PC-3 (cell line): ENCODE results near the gene MIER1. TPM values are rescaled to one million over a fixed set of nuclear protein-coding genes. Genes with fewer than 3 reads are reported as not detected.
A peak's percentile ranks its signal among the peaks of the same experiment; 100 is the strongest.

ENCODE experiments used
- ATAC-seq: fragments of 200-7000 bp; cut with Tn5 transposase; 2 replicates; pipeline ENCODE4 v1.9.1; 2020; ENCODE audit warnings: mild to moderate bottlenecking, moderate library complexity
- BruUV-seq: library from RNA; stranded (reverse); fragments of 400-500 nt; replicated peaks from 2 replicates; lab custom pipeline; 2021; lab: Mats Ljungman, UMichigan
- CTCF ChIA-PET: fragments of 300-600 bp; sonication (Branson Sonifier 250); formaldehyde crosslinking; loops from one replicate; lab custom pipeline; 2022; ENCODE audit warnings: antibody characterized with exemption; lab: Charles Lee
- POLR2A ChIA-PET: fragments of 300-600 bp; sonication (Branson Sonifier 250); formaldehyde crosslinking; loops from one replicate; lab custom pipeline; 2022; ENCODE audit warnings: antibody characterized with exemption; ENCODE audit not compliant: unreplicated experiment; lab: Charles Lee
- DNase-seq: peaks from one replicate; pipeline ENCODE4 v3.0.0-alpha.2; 2015
- H2AFZ ChIP-seq: fragments of 300-600 bp; sonication (generic); 2 replicates; pipeline ENCODE4 v1.6.0; 2016; ENCODE audit warnings: antibody characterized with exemption, low read length
- H3F3A ChIP-seq: fragments of 300-600 bp; sonication (generic); one replicate; pipeline ENCODE4 v1.6.0; 2017; ENCODE audit warnings: antibody characterized with exemption, low read length, control low read depth, mild to moderate bottlenecking; ENCODE audit not compliant: unreplicated experiment
- H3K27ac ChIP-seq: fragments of 300-600 bp; sonication (generic); 2 replicates; pipeline ENCODE4 v1.5.1; 2016; ENCODE audit warnings: mild to moderate bottlenecking, low read length
- H3K27me3 ChIP-seq: fragments of 300-600 bp; sonication (generic); 2 replicates; pipeline ENCODE4 v1.6.1; 2016; ENCODE audit warnings: low read length, mixed read lengths
- H3K36me3 ChIP-seq: fragments of 300-600 bp; sonication (generic); 2 replicates; pipeline ENCODE4 v1.6.1; 2016; ENCODE audit warnings: low read depth, mixed run types, low read length, mixed read lengths
- H3K4me1 ChIP-seq: fragments of 300-600 bp; sonication (generic); 2 replicates; pipeline ENCODE4 v1.5.1; 2016; ENCODE audit warnings: low read length; ENCODE audit not compliant: insufficient read depth
- H3K4me2 ChIP-seq: fragments of 300-600 bp; sonication (generic); 2 replicates; pipeline ENCODE4 v1.6.0; 2016; ENCODE audit warnings: low read length
- H3K4me3 ChIP-seq: fragments of 300-600 bp; sonication (generic); 2 replicates; pipeline ENCODE4 v1.5.1; 2016; ENCODE audit warnings: mild to moderate bottlenecking, low read length, mixed read lengths
- H3K79me2 ChIP-seq: fragments of 300-600 bp; sonication (generic); 2 replicates; pipeline ENCODE4 v1.6.1; 2017; ENCODE audit warnings: low read length, mixed read lengths
- H3K9ac ChIP-seq: fragments of 300-600 bp; sonication (generic); 2 replicates; pipeline ENCODE4 v1.6.0; 2016; ENCODE audit warnings: mild to moderate bottlenecking, low read length
- H3K9me2 ChIP-seq: fragments of 300-600 bp; sonication (generic); replicated peaks from 2 replicates; pipeline ENCODE4 v1.6.1; 2016; ENCODE audit warnings: mixed run types, low read length, mixed read lengths
- H3K9me3 ChIP-seq: fragments of 300-600 bp; sonication (generic); 2 replicates; pipeline ENCODE4 v1.6.1; 2016; ENCODE audit warnings: low read length, mixed read lengths
- H4K20me1 ChIP-seq: fragments of 300-600 bp; sonication (generic); 2 replicates; pipeline ENCODE4 v1.6.1; 2016; ENCODE audit warnings: low read length, mixed read lengths
- CTCF ChIP-seq: fragments of 300-600 bp; sonication (generic); conservative IDR thresholded peaks from 2 replicates; pipeline ENCODE4 v1.5.1; 2017; ENCODE audit warnings: antibody characterized with exemption, low read depth, mild to moderate bottlenecking, low read length
- EZH2 ChIP-seq: fragments of 300-600 bp; sonication (generic); IDR thresholded peaks from one replicate; pipeline ENCODE4 v1.6.1; 2017; ENCODE audit warnings: antibody characterized with exemption, mild to moderate bottlenecking, low read length; ENCODE audit not compliant: unreplicated experiment
- EZH2phosphoT487 ChIP-seq: fragments of 300-600 bp; sonication (generic); IDR thresholded peaks from 2 replicates; pipeline ENCODE4 v1.6.1; 2018; ENCODE audit warnings: mild to moderate bottlenecking, antibody characterized with exemption, low read length, borderline replicate concordance
- intact Hi-C: fragments of 100-400 bp; cut with micrococcal nuclease; formaldehyde crosslinking; loops from 2 replicates; pipeline ENCODE4 v1.9.0; 2023
- total RNA-seq: library from RNA; depleted of rRNA; stranded (reverse); fragments of >200 nt; gene quantifications from 2 replicates; pipeline ENCODE4 v1.2.3, GENCODE V29; 2014

MIER1 gene
- total RNA-seq, 1 experiment from 2014 or later, result 11.8 TPM

GRCh38 chr1:66996018-66996682, 71.4 kb downstream of the MIER1 start:
- peak; percentile 81 for DNase-seq
- peak; percentile 79 for ATAC-seq
- BruUV-seq, result no TSS peak
- Histone ChIP-seq H2AFZ (no peak overlapping the region), H3K9me2 (no peaks in the 10 kb centered on the region), H3K4me1 (no peaks in the 10 kb centered on the region), H3K4me2 (no peak overlapping the region), H3K9me3 (no peaks in the 10 kb centered on the region), H3K27me3 (no peaks in the 10 kb centered on the region), H3K36me3 (no peaks in the 10 kb centered on the region), H3F3A (no peaks in the 10 kb centered on the region), H3K79me2 (no peaks in the 10 kb centered on the region), H3K27ac (no peak overlapping the region), H3K4me3 (no peak overlapping the region), H4K20me1 (no peaks in the 10 kb centered on the region), H3K9ac (no peak overlapping the region)
- ChIA-PET CTCF (interaction anchor here (0.6 to 1.7 kb wide), 2 partner anchors 110 to 153 kb away, joined by 3 to 6 read pairs; no protein-coding TSS in a partner anchor), POLR2A (interaction anchor here (1.0 kb wide), 1 partner anchor 215 kb away, joined by 4 read pairs; no protein-coding TSS in a partner anchor)
- TF ChIP-seq CTCF (peak; percentile 93), EZH2 (no peak)
- intact Hi-C loops, result loop anchor here (1.0 to 5.0 kb wide), 5 partner anchors 56 to 506 kb away; partner anchors contain the start of gene SLC35D1

GRCh38 chr1:66998972-66999371, 74.2 kb downstream of the MIER1 start:
- Histone ChIP-seq H3K36me3 (no peaks in the 10 kb centered on the region), H3K27ac (no peak overlapping the region), H3K4me2 (no peak overlapping the region), H3K9ac (no peak overlapping the region), H3K4me3 (no peak overlapping the region), H3F3A (no peaks in the 10 kb centered on the region), H3K79me2 (no peaks in the 10 kb centered on the region), H3K4me1 (no peaks in the 10 kb centered on the region), H3K9me2 (no peaks in the 10 kb centered on the region), H4K20me1 (no peaks in the 10 kb centered on the region), H2AFZ (no peak overlapping the region), H3K27me3 (no peaks in the 10 kb centered on the region), H3K9me3 (no peaks in the 10 kb centered on the region)
- no TSS peak for BruUV-seq
- no peak for DNase-seq
- ChIA-PET POLR2A (no interaction called here), CTCF (interaction anchor here (0.6 kb wide), 1 partner anchor 112 kb away, joined by 4 read pairs; no protein-coding TSS in a partner anchor)
- no peak; the same call in 1 of the 2 replicates for ATAC-seq
- TF ChIP-seq EZH2phosphoT487 (no peak), CTCF (no peak), EZH2 (no peak)
- intact Hi-C loops, result loop anchor here (5.0 kb wide), 2 partner anchors 53 to 503 kb away; partner anchors contain the start of gene SLC35D1
